ENCODE data around the gene GJC2.
"Not testable (repeated sequence)": the region's sequence is repeated elsewhere in the genome, so short reads cannot be mapped to it uniquely, and the experiment has no call there.

Gene GJC2

DNA sequence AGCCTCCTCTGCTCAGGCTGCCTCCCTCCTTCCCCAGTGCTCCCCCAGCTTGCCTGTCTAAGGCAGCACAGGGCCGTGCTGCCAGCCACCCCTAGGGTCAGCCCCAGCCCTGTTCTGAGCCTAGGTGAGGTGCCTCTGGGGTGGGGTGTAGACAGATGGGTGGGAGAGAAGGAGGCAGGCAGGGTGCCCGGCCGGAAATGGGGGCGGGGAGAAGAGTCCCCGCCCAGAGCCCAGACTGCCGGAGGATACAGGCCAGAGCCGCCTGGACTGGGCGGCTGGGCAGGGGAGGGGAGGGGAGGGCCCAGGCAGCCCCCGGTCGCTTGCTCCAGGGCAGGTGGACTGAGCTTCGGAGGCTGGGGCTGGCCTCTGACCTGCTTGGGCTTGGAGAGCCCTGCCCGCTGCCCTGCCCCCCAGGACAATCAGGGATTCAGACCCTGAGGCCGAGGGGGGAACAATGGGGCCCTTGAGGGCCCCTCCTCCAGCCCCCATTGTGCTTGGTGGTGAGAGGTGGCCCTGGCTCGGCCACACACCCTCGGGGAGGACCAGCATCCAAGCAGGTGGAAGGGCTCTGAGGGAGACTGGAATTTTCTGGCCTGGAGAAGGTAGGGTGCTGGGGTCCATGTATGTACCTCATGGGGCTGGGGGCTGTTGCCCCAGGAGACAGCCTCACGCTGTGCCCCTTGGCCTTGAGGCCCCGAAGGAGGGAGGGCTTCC, at the start of gene GJC2:
GJC2 (plus strand) TSS at position 525 of the 714 bp plus-strand sequence. CDS start 7,829 bp downstream, outside the sequence.
- DNase-seq (ENCODE audit: low read depth): no peak

DNA sequence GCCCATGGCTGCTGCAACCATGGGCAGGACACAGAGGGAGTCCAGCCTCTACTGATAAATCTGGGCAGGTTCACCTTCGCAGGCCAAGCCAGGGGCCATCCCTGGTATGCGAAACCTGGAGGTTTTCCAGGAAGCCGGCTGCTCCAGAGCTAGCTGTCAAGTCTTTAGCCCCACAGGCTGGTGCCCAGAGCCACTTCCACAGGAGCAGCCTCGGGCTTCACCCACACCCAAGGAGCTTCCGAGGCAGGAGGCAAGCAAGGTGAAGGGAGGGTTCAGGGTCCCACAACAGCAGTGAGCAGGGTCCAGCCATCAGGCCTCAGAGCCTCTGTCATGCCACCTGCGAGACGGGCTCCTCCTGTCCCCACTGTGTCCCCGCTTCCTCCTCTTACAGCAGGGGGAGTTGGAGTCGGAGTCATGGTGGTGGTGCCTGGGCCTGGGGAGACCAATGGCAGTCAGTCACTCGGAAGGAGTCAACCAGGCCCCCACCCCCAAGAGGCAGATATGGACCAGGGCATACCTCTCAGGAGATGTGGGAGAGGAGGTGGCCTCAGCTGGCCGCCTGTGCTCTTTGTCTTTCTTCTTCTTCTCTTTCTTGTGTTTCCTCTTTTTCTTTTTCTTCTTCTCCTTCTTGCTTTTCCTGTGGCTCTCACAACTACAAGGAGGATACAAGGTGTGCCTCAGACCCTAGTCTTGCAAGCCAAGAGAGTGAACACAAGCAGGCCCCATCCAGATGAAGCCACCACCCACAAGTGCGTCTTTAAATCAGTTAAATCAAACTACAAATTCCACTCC, 48.7 kb upstream of the GJC2 start:
- no peak for DNase-seq (ENCODE audit: low read depth)

DNA sequence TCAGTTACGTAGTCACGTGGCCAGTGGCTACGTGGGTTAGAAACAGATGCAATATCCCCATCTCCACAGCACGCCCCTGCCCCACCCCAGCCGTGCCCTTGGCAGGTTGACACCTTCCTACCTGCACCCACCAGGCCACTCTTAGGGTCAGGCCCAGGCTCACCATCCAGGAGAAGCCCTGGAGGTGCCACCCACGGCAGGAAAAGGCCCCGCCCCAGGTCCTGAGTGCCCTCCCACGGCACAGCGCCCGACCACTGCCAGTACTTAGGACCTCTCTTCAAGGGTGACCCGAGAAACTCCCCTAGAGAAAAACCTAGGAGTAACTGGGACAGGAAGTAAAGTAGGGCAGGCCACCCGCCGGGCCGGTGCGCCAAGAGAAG, 48.1 kb upstream of the GJC2 start:
- DNase-seq (ENCODE audit: low read depth): no peak

DNA sequence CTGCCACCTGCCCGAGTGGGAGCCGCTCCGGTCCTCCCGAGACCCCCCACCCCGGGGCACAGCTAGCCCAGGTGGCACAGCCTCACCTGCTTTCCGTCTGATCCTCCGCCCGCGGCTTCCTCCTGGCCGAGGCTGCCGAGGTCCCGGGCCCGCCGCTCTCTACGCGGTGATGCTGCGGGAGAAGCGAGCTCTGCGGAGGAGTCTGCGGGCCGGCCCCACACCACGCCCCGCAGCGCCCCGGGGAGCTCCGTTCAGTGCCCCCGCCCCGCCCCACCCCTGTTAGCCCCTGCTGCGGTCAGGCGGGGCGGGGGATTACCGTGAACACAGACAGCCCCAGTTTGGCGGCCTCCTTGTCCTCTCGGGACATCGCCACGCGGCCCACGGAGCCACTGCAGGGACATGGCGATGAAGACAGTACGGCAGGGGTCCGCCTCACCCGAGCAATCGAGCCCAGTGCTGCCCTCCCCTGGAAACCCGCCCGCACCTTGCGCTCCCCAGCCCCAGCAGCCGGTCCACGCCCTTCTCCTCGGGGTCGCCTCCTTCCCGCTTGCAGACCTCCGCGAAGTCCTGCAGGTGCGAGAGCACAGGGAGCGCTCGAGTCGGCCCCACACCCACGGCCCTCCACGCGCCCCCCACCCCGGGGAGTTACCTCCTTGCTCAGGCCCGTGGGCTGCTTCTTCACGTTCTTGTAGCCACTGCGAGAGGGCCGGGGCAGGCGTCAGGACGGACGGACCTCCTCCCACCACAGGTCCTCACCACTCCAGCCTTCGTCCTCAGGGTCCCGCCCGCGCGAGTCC, 47.5 kb upstream of the GJC2 start:
- no peak for DNase-seq (ENCODE audit: low read depth)

DNA sequence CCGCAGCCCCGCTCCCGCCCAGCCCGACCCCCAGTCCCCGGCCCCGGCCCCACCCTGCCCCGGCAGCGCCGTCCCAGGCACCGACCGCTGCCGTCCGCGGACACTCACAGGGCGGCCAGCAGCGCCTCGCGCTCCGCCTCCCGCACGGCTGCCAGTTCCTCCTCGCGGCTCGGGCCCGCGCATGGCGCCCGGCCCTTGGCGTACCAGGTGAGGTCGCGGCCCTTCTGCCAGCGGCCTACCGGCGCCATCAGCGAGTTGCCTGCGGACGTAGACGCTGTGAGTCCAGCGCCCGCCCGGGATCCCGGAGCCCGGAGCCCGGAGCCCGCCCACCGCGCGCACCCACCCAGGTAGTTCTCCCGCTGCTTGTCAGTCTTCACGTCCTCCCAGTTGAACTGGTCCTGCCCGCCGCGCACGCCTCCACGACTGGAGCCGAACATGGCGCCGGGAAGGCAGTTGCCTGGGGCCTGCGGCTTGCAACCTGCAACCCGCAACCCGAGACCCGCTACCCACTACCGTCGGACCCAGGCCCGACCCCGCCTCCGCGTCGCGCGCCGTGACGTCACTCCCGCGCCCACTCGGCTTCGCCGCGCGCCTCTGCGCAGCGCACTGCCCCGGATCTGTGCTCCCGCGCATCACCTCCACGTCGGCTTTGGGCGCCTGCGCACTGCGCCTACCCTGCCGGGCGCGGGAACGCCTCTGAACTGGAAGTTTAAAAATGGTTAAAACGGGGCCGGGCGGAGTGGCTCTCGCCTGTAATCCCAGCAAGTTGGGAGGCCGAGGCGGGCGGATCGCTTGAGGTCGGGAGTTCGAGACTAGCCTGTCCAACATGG, 46.7 kb upstream of the GJC2 start, which contains the start of gene C1orf35:
C1orf35 (minus strand) TSS at position 535 of the 830 bp plus-strand sequence; CDS start at position 437, 98 bp downstream.
- peak; percentile 85 for DNase-seq (ENCODE audit: low read depth)

DNA sequence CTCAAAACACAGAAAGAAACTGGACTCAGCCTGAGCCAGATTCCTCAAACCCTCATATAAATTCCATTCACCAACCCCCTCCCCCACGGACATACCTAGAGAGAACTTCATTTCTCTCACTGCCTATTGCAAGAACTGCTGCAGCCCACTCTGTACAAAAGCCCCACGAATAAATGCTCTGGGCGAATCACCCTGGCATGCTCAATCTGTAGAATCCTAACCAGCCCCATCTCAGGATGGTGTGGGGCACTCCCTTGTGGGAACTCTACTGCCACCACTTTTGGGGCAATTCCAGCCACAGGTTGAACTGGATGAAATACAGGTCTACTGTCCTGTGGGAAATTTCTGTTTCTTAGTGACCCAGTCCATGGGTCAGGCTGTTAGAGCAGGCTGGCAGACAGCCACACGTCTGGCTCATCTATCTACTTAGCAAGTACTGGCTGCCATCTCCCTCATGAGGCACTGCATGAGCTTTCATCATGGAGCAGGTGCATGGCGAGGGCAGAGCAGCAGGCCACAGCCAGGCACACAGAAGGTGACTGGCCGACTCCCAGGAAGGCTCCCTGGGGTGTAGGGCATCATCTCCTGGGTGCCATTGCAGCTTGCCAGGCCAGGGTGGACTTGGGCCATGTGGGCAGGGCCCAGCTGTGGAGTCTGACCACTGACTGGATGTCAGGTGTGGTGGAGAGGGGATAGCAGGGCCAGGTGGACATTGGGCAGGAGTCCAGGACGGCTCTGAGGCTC, 45.0 kb upstream of the GJC2 start:
- DNase-seq (ENCODE audit: low read depth): no peak

DNA sequence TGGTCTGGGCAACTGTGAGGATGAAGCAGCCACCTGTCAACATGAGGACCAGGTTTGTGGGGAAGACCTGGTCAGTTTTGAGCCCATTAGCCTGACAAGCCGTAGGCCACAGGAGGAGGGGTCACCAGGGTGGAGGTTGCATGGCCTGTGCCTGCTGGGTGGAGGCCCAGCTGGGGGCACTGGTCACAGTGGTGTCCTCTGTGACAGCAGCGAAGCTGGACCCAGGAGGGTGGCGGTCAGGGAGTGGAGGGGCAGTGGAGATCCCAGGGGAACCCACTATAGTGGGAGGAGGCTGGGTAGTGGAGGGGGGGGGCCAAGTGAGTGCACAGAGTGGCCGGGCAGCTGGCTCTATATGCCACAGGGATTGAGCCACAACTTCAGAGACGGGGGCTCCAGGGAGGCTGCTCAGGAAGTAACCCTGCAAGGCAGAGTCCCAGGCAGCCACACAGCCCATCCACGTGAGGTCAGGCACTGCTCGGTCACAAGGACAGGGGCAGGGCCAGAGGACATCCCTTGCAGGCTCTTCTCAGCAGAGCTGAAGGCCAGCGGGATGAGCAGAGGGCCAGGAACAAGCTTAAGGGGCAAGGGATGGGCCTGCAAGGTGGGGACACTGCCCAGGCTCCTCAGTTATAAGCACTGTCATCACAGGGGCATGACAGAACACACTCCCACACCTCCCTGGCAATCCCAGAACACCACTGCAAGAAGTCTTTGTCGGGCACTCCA, 44.3 kb upstream of the GJC2 start:
- no peak for DNase-seq (ENCODE audit: low read depth)

DNA sequence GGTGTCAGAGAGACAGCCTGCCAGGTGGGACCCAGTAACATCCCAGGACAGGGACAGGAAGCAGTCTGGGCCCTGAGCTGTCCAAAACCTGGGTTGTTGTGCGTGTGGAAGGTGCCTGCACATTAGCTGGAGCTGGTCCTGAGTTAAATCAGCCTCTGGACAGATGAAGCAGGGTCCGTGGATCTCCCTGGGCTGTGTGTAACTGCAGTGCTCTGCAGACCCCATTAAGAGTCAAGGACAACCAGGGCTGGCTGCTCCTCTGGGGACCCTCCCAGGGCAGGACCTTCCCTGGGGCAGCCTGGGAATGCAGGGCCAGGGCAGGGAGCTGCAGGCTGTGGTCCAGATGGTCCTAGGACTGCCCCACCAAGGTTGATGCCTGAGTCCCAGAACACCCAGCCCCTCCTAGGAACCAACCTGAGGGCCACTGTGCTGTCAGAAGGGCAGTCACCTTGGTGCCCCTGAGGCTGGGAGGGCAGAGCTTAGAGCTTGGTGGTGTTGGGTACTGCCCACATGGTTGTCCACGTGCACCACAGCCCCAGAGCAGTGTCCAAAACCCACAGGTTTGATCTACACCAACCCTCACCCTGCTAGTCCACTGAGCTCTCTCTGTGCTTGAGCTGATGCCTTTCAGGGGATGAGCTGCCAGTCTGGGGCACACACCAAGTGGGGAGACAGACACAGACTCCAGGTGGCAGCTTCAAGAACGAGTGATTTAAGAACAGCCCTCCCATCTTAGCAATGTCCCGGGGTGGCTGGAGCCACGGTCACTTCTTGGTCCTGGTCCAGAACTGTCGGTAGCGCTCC, 43.5 kb upstream of the GJC2 start:
- DNase-seq (ENCODE audit: low read depth): no peak

DNA sequence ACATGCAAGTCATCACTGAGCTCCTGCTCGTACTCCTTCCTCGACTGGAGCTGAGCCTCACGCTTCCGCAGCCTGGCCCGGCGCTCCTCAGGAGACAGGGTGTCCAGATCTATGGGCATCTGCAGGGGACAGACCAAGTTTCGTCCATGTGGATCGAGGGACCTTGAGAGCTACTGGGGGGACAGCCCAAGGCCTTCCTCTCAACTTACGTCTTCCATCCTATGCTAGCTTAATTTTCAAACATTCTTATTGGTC, 43.0 kb upstream of the GJC2 start:
- DNase-seq (ENCODE audit: low read depth): no peak

DNA sequence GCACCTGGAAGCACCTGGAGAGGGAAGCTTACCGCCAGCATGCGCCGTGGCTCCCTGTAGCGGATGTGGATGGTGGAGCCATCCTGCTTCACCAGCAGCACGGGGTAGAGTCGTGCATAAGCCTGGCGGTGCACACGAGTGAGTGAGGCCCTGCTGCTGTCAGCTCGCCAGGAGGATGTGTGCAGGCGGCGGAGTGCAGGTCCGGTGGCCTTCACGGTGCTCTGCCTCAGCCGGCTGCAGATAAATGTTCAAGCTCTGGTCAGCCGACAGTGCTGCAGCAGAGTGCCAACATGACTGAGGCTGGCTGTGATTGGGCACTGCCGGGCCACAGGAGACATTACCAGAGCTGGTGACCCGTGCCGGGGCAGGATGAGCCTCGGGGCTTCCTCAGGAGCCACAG, 42.1 kb upstream of the GJC2 start:
- no peak for DNase-seq (ENCODE audit: low read depth)

DNA sequence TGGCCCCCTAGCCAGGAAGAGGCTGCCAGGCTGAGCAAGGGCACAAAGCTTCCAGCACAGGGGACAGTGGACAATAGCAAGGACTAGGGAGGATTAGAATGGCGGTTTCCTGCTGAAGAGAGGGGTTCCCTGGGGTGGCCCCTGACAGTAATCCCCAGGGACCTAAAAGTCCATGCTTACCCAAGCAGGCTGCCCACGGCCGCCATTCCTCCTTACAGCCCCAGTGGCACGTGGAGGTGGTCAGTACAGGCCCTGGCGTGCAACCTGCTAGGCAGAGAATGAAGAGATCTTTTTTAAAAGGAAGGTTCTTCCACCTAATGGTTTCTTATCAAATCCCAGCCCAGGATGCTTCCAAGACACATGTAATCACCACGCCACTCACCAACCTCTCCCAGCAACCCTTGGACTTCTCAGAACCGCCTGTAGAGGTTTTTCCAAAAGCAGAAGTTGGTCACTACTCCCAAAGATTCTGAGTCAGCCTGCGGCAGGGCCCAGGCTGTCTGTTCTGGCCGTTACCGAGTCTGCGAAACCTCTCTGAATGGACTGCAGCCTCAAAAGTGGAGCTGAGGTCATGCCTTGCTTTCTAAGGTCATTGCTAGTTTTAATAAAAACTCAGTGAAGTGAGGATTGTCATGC, 41.6 kb upstream of the GJC2 start:
- DNase-seq (ENCODE audit: low read depth): no peak

DNA sequence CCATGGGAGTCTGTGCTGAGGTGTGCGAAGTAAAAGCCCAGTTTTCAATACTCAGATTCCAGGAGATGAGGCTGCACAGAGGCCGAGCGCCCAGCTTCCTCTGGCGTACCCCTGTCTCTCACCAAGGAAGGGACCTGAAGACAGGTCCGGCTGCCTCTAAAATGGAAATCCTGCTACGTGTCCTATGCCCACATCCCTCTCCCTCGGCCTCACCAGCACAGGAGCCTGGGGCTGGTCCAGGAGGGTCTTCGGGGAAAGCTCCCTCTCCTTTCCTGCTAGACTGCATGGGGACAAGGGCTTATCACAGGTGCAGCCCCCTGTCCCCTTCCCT, 41.0 kb upstream of the GJC2 start:
- no peak for DNase-seq (ENCODE audit: low read depth)

DNA sequence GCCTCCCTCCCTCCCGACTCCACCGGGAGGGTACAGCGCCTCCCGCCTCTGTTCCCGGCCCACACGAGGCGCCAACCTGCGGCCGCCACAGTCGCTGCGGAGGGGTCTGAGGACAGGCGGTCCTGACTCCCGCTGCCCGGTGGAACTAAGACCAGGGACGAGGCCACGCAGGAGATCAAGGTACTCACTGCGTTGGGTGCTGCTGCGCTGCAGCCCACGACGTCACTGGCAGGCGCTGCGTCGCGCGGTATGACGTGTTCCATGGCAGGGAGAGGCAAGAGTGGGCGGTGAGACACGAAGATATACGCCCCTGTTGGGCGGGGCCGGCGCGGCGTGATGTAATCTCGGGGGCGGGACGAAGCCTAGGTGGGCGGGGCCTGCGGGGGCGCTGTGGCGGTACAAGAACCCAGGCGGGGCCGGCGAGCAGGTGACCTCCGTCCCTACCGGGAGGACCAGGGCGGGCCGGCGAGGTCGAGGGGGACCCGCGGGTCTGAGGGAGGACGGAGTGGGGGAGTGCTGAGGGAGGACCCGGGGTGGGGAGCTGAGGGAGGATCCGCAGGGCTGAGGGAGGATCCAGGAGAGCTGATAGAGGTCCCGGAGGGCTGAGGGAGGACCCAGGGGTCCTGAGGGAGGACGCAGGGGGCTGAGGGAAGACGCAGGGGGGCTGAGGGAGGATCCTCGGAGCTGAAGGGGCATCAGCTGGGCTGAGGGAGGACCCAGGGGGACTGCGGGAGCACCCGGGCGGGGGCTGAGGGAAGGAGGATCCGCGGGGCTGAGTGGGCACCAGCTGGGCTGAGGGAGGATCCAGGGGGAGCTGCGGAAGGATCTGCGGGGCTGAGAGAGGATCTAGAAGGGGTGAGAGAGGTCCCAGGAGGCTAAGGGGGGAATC, 40.4 kb upstream of the GJC2 start, which contains the start of gene MRPL55:
MRPL55 (minus strand) TSS at position 227 of the 889 bp plus-strand sequence. CDS start 1,039 bp downstream, outside the sequence.
- DNase-seq (ENCODE audit: low read depth): peak; percentile 99

DNA sequence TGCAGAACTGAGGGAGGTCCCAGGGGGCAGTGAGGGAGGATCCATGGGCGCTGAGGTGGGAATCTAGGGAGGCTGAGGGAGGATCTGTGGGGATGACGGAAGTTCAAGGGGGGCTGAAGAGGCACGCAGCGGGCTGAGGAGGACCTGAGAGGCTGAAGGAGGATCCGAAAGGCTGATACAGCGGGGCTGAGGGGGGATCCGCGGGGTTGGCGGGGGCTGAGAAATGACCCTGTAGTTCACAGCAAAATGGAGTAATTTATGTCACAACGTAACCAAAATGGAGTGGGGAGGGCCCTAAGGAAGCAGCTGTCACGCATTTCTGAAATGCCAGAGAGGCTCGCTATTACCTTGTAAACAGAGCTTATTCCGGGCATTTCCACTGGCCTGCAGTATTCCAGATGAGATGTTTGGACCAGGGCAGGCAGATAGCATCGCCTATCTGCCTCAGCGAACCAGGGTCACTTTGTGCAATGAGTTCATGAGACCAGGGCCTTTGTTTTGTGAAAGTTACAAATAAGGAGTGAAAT, 39.7 kb upstream of the GJC2 start:
- DNase-seq (ENCODE audit: low read depth): no peak

DNA sequence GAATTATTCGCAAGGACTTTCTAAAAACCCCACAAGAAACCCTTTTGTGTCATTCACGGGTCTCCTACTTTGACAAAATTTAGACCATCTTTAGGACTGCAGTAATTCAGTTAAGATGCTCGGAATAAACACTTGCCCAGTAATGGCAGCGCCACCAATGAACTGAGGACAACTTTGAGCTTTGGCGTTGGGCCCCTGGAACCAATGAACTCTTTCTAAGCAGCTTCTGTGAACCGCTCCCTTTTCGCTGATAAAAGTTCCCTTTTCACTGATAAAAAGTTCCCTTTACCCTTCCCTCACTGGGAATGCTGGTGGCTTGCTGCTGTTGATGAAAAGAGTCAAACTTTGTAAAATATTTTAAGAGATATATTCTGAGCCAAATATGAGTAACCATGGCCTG, 39.2 kb upstream of the GJC2 start:
- DNase-seq (ENCODE audit: low read depth): no peak

DNA sequence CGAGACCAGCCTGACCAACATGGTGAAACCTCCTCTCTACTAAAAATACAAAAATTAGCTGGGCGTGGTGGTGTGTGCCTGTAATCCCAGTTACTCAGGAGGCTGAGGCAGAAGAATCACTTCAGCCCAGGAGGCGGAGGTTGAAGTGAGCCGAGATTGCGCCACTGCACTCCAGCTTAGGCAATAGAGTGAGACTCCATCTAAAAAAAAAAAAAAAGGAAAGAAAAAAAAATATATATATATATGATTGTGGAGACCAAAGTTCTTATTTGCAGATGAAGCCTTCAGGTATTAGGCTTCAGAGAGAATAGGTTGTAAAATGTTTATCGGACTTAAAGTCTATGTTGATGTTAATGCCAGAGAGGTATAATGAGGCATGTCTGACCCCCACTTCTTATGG, 38.4 kb upstream of the GJC2 start:
- not testable (repeated sequence) for DNase-seq (ENCODE audit: low read depth)

DNA sequence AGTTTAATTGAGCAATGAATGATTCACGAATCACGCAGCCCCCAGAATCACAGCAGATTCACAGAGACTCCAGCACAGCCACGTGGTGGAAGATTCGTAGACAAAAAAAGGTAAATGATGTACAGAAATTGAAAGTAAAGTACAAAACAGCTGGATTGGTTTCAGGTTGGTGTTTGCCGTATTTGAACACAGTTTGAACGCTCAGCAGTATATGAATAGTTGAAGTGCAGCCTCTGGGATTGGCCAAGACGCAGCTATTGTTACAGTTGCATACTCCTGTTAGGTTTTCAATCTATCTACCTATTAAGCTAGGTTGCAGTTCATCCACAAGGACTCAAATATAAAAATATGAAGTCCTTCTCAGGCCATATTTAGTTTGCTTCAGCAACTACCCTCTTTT, 37.6 kb upstream of the GJC2 start:
- DNase-seq (ENCODE audit: low read depth): no peak

DNA sequence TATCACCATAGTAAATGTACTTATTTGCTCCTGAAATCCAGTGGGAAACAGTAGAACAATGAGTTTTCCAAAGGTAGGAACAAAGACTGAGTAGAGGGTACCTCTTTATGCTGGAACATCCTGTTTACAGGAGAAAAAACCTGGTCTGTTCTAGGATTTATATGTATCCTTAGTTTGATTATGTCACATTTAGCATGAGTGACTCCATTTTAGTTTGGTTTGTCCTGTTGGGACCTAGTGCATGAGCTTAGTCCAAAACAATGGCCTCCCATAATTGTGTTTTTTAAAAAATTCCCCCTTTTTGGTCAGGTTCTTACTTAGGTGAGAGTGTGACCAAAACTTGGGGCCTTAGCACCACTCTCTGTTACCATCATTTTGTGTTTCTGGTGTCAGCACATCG, 37.1 kb upstream of the GJC2 start:
- DNase-seq (ENCODE audit: low read depth): no peak
